HepG2 (cell line): ENCODE measurements around the gene ATP13A4. TPM values are rescaled to one million over a fixed set of nuclear protein-coding genes. Genes with fewer than 3 reads are reported as not detected.

ENCODE experiments used
- ATAC-seq: fragments of 200-7000 bp; cut with Tn5 transposase; 3 replicates; pipeline ENCODE4 v1.9.1; 2020; ENCODE audit warnings: mild to moderate bottlenecking, moderate library complexity
- BruUV-seq: library from RNA; stranded (reverse); fragments of 400-500 nt; replicated peaks from 2 replicates; lab custom pipeline; 2021; lab: Mats Ljungman, UMichigan
- CTCF ChIA-PET: fragments of 300-600 bp; formaldehyde crosslinking; extraction: SDS; loops from one replicate; lab custom pipeline; 2021; ENCODE audit warnings: low total read pairs, inconsistent platforms, low intra/inter-chr PET ratio; lab: Yijun Ruan, JAX
- POLR2A ChIA-PET: fragments of 350-600 bp; sonication (Branson Sonifier 250); formaldehyde crosslinking; loops from one replicate; lab custom pipeline; 2020; ENCODE audit warnings: antibody characterized with exemption, inconsistent platforms; lab: Yijun Ruan, JAX
- DNase-seq: peaks from one replicate; pipeline ENCODE4 v3.0.0-alpha.2; 2015; ENCODE audit warnings: low spot score
- FAIRE-seq: peaks from 3 replicates; lab custom pipeline; 2011; peaks lifted over from hg19 to GRCh38; lab: Jason Lieb, UNC
- H2AFZ ChIP-seq: one replicate; pipeline ENCODE4 v1.6.1; 2011; ENCODE audit warnings: low read length, inconsistent platforms
- H3K27ac ChIP-seq: fragments of 300-600 bp; 3 replicates; pipeline ENCODE4 v1.8.0; 2011; ENCODE audit warnings: mixed run types, mild to moderate bottlenecking, mixed read lengths, low read length, inconsistent platforms; ENCODE audit not compliant: insufficient read depth; ENCODE audit errors: extremely low read length
- H3K27me3 ChIP-seq, 2 experiments: fragments of 200-600 bp in 1 of 2; 2 replicates in 1 of 2; 3 replicates in 1 of 2; pipeline versions ENCODE4 v1.6.0 to v1.8.0; 2011; ENCODE audit warnings: low read length in 2 of 2, mild to moderate bottlenecking in 2 of 2, moderate library complexity in 2 of 2, inconsistent platforms in 1 of 2; ENCODE audit not compliant: insufficient read depth in 2 of 2, control insufficient read depth in 1 of 2
- H3K36me3 ChIP-seq, 2 experiments: fragments of 200-600 bp in 1 of 2; replicated peaks in 1 of 2; 2 replicates in 1 of 2; 3 replicates in 1 of 2; pipeline versions ENCODE4 v1.5.1 to v1.8.0; 2011; ENCODE audit warnings: low read length in 2 of 2, inconsistent platforms in 1 of 2; ENCODE audit not compliant: insufficient read depth in 2 of 2, control insufficient read depth in 1 of 2
- H3K4me1 ChIP-seq: 2 replicates; pipeline ENCODE4 v1.5.1; 2012; ENCODE audit warnings: low read length, inconsistent platforms; ENCODE audit not compliant: insufficient read depth
- H3K4me2 ChIP-seq: 2 replicates; pipeline ENCODE4 v1.6.0; 2011; ENCODE audit warnings: low read depth, low read length, inconsistent platforms
- H3K4me3 ChIP-seq, 3 experiments: fragments of 200-600 bp in 1 of 3; sonication (generic), shearing (Covaris generic) in 1 of 3; replicated peaks in 1 of 3; 2 replicates each; pipeline ENCODE4 v1.5.1; 2011 to 2016; ENCODE audit warnings: low read length in 3 of 3, inconsistent platforms in 2 of 3, low read depth in 2 of 3, mild to moderate bottlenecking in 2 of 3, control low read depth in 1 of 3, mixed read lengths in 1 of 3; ENCODE audit not compliant: insufficient read depth in 1 of 3
- H3K79me2 ChIP-seq: one replicate; pipeline ENCODE4 v1.6.1; 2011; ENCODE audit warnings: low read length, inconsistent platforms; ENCODE audit not compliant: insufficient read depth
- H3K9ac ChIP-seq: 2 replicates; pipeline ENCODE4 v1.6.0; 2011; ENCODE audit warnings: mild to moderate bottlenecking, low read depth, low read length, inconsistent platforms; ENCODE audit not compliant: insufficient read depth
- H3K9me3 ChIP-seq: 2 replicates; pipeline ENCODE4 v1.5.1; 2012; ENCODE audit warnings: mild to moderate bottlenecking, low read length
- H4K20me1 ChIP-seq: 2 replicates; pipeline ENCODE4 v1.6.0; 2011; ENCODE audit warnings: inconsistent platforms, mild to moderate bottlenecking, low read length, moderate library complexity; ENCODE audit not compliant: insufficient read depth
- ELF4 ChIP-seq: sonication (generic); formaldehyde crosslinking; IDR thresholded peaks from 2 replicates; pipeline ENCODE4 v1.5.0; 2020; ENCODE audit warnings: missing genetic modification reagents, mild to moderate bottlenecking, moderate library complexity, borderline replicate concordance
- HDAC2 ChIP-seq: sonication (generic); formaldehyde crosslinking; IDR thresholded peaks from 2 replicates; pipeline ENCODE4 v1.4.0; 2020; ENCODE audit warnings: missing genetic modification reagents
- HIC2 ChIP-seq: sonication (generic); formaldehyde crosslinking; IDR thresholded peaks from 2 replicates; pipeline ENCODE4 v1.9.0; 2022; ENCODE audit warnings: low read depth, missing genetic modification reagents
- HNRNPH1 ChIP-seq: fragments of 200-400 bp; formaldehyde crosslinking; optimal IDR thresholded peaks from 2 replicates; pipeline ENCODE3; 2017; ENCODE audit warnings: mild to moderate bottlenecking, low read depth, low read length
- PAWR ChIP-seq: sonication (generic); formaldehyde crosslinking; IDR thresholded peaks from 2 replicates; pipeline ENCODE4 v1.4.0; 2020; ENCODE audit warnings: missing genetic modification reagents, mild to moderate bottlenecking, borderline replicate concordance
- PRDM15 ChIP-seq: sonication (generic); formaldehyde crosslinking; IDR thresholded peaks from 2 replicates; pipeline ENCODE4 v1.4.0; 2020; ENCODE audit warnings: missing genetic modification reagents
- SMAD3 ChIP-seq: sonication (generic); formaldehyde crosslinking; IDR thresholded peaks from 2 replicates; pipeline ENCODE4 v1.4.0; 2020; ENCODE audit warnings: missing genetic modification reagents
- SRSF1 ChIP-seq: fragments of 200-400 bp; formaldehyde crosslinking; optimal IDR thresholded peaks from 2 replicates; pipeline ENCODE3; 2017; ENCODE audit warnings: mild to moderate bottlenecking, low read depth, low read length, moderate library complexity
- TOPORS ChIP-seq: sonication (generic); formaldehyde crosslinking; IDR thresholded peaks from 2 replicates; pipeline ENCODE4 v1.8.0; 2023; ENCODE audit warnings: mild to moderate bottlenecking, missing genetic modification reagents
- U2AF2 ChIP-seq: fragments of 200-400 bp; formaldehyde crosslinking; IDR thresholded peaks from 2 replicates; pipeline ENCODE4 v1.6.1; 2017; ENCODE audit warnings: low read depth, mild to moderate bottlenecking, low read length
- ZNF253 ChIP-seq: sonication (generic); formaldehyde crosslinking; IDR thresholded peaks from 2 replicates; pipeline ENCODE4 v1.8.0; 2022; ENCODE audit warnings: mild to moderate bottlenecking, missing genetic modification reagents, borderline replicate concordance
- ZNF274 ChIP-seq: sonication (generic); formaldehyde crosslinking; IDR thresholded peaks from 2 replicates; pipeline ENCODE4 v1.5.1; 2020; ENCODE audit warnings: mild to moderate bottlenecking, missing genetic modification reagents
- ZNF687 ChIP-seq: sonication (generic); formaldehyde crosslinking; IDR thresholded peaks from 2 replicates; pipeline ENCODE4 v1.5.1; 2020; ENCODE audit warnings: mild to moderate bottlenecking, missing genetic modification reagents, moderate library complexity
- ZNF766 ChIP-seq: sonication (generic); formaldehyde crosslinking; IDR thresholded peaks from 2 replicates; pipeline ENCODE4 v1.5.0; 2020; ENCODE audit warnings: missing genetic modification reagents, borderline replicate concordance
- WGBS: methylation state at CpG from one replicate; pipeline ENCODE4 v1.1.6; 2017; ENCODE audit warnings: low lambda C conversion rate; 5-methylcytosine and 5-hydroxymethylcytosine counted together
- in situ Hi-C: cut with HindIII; loops from 2 replicates; pipeline ENCODE4 v1.10.0; 2017; ENCODE audit warnings: low pct_unique_long_range_greater_than_20kb; ENCODE audit not compliant: extremely low pct_ligation_motif_present
- intact Hi-C: fragments of 100-400 bp; cut with micrococcal nuclease; formaldehyde crosslinking; loops from one replicate; pipeline ENCODE4 v1.10.0; 2022; ENCODE audit not compliant: unreplicated experiment
- polyA plus RNA-seq, 8 experiments: library from polyadenylated mRNA; depleted of rRNA in 3 of 8; stranded (reverse) in 7 of 8; unstranded in 1 of 8; fragments of >200 nt; fragmentation: Illumina TruSeq in 4 of 8; extraction: Trizol in 4 of 8; gene quantifications; 2 replicates each; pipeline versions ENCODE4 v1.2.1 to v1.2.3, GENCODE V29; 2011 to 2016; ENCODE audit warnings: low read depth in 4 of 8, missing spikeins in 1 of 8, mixed read lengths in 1 of 8; ENCODE audit not compliant: insufficient read depth in 1 of 8
- total RNA-seq, 5 experiments: library from RNA; depleted of rRNA; stranded (reverse); fragments of >200 nt; fragmentation: Illumina TruSeq; extraction: Trizol; gene quantifications; 2 replicates each; pipeline ENCODE4 v1.2.3, GENCODE V29; 2016; ENCODE audit warnings: low read depth in 1 of 5

ATP13A4 gene
- total and polyA plus RNA-seq, 2 of the 13 experiments (the other 11 are each of a cell fraction or from before 2014, with no cell fraction given) = 0.01 to 0.07 TPM

- TF ChIP-seq PRDM15 (CRISPR knock-in tag) = no peak
- TF ChIP-seq HDAC2 (CRISPR knock-in tag) = no peak
- TF ChIP-seq PAWR (CRISPR knock-in tag) = no peak
Measured at GRCh38 chr3:193488741-193489140, 66.0 kb downstream of the ATP13A4 start (continued).

GRCh38 chr3:193483988-193484539, 70.6 kb downstream of the ATP13A4 start:
- in situ Hi-C loops = no loop called here
- no peak overlapping the region for H3K4me3 ChIP-seq
- FAIRE-seq = no peak
- TF ChIP-seq TOPORS = no peak
- no peak for TF ChIP-seq HNRNPH1
- TF ChIP-seq HIC2 (CRISPR knock-in tag) = no peak
- TF ChIP-seq ZNF274 (CRISPR knock-in tag) = no peak
- no peak for TF ChIP-seq ZNF687 (CRISPR knock-in tag)
- no peak for TF ChIP-seq SRSF1
- no peak for TF ChIP-seq ZNF253 (CRISPR knock-in tag)
- TF ChIP-seq ZNF766 (CRISPR knock-in tag) = no peak
- no peak for TF ChIP-seq SMAD3 (CRISPR knock-in tag)
- TF ChIP-seq ELF4 (CRISPR knock-in tag) = no peak
- TF ChIP-seq U2AF2 = no peak
- DNase-seq = no peak
- ChIA-PET POLR2A (no interaction called here), CTCF (no interaction called here)
- H3K27ac ChIP-seq = no peak overlapping the region
- no TSS peak for BruUV-seq
- 6% methylated on average over 1 of the region's 1 CpG for WGBS
- no peaks in the 10 kb centered on the region for H3K9me3 ChIP-seq
- no peaks in the 10 kb centered on the region for H4K20me1 ChIP-seq
- no peaks in the 10 kb centered on the region for H3K79me2 ChIP-seq
- no peaks in the 10 kb centered on the region for H3K27me3 ChIP-seq
- H3K4me1 ChIP-seq = no peaks in the 10 kb centered on the region
- no peak overlapping the region for H3K4me2 ChIP-seq
- ATAC-seq = no peak
- H2AFZ ChIP-seq = no peak overlapping the region
- no peaks in the 10 kb centered on the region for H3K36me3 ChIP-seq
- no peak overlapping the region for H3K9ac ChIP-seq
- intact Hi-C loops = no loop called here
